ENCODE measurements around the gene DGKG.

Gene DGKG

GRCh38 chr3:186270701-186271100, 91.3 kb downstream of the DGKG start:
- DNase-seq, result no peak

GRCh38 chr3:186268616-186269448, 93.2 kb downstream of the DGKG start:
- no peak for DNase-seq

GRCh38 chr3:186267758-186268157, 94.3 kb downstream of the DGKG start:
- no peak for DNase-seq

DNA sequence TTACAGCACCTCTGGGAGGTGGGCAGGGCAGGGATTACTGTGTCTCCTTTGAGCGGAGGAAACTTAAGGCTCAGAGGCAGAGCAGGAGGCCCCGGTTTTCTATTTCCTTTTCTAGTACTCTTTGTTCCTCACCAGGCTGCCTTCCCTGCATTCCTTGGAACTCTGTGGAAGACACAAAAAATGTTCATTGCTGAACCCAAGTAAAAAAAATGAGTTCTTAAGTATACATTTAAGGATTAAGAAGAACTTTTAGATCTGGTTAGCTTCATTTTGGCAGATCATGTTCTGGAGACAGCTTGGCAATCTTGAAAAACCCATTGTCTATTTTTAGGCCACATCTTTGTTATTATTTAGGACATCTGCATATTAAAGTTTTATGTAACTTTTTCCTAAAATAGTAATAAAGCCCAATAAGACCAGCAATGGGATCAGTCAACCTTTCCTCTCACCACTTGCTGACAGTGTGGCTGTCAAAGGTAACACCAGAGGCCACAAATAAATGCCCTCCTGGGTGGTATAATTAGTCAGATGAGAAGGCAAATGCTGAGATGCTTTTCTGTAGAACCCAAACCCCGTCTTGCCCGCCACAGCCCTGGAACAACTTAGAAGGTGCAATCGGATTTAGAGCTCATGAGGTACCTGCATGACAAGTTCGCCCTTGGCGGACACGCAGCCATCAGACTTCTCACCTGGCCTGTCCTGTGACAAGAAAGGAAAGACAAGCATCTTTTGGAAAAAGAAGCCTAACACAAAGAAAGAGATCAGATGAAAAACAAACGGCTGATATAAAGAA, 97.2 kb downstream of the DGKG start:
- no peak for DNase-seq

DNA sequence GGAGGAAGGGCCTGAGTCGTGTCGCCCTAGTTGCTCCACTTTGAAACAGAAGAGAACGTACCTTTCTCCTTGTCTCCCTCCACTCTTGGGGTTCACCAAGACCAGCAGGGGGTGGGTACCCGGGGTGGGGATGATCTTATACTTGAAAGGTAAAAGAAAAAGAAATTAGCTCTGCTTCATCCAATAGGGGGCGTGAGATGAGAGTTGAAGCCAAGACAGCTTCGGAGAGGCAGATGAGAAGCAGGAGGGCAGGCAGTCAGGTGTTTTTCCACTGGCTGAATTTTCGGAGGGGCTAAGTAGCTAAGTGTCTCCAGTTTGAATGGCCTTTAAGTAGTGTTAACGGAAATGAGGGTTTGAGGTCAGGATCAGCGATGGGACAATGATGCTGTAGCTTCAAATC, 100.4 kb downstream of the DGKG start:
- DNase-seq, result no peak

DNA sequence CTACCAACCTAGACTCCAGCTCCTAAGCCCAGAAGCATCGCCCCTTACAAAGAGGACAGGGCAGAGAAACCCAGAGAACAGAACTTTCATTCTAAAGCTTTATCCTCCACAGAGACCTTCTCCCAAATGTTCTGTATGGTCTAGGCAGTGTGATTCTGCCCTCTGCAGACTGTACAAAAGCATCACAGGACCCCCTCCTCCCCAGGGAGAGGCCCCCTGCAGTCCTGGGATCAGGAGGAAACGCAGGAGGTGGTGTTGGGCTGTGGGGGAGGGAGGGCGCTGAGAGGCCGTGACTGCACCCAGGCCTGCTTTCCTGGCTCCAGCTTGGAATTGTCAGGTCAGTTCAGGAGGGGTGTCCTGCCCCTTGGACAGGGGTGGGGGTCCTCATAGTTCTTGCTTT, 101.3 kb downstream of the DGKG start:
- no peak for DNase-seq

- peak; percentile 29 for DNase-seq
These were observed 102.2 kb downstream of the DGKG start for GRCh38 chr3:186259612-186260383.

DNA sequence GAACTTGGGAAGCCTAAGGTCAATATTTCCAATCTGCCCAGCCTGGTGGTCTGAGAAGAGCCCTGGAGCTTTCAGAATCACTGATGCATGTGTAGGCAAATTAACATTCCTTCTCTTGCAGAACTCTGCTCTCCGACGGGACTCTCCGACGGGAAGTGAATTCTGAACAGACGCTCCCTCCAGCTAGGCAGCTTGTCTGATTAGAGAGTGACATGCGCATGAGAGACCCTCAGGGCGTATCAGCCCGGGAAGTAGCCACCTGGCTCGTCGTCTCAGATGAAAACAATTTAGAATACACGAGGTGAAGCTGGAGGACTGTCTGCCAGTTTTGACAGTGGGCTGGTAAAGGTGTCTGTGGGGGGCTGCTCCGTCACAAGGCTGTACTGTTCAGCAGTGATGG, 103.1 kb downstream of the DGKG start:
- DNase-seq, result no peak

GRCh38 chr3:186257866-186258265, 104.2 kb downstream of the DGKG start:
- DNase-seq, result no peak

DNA sequence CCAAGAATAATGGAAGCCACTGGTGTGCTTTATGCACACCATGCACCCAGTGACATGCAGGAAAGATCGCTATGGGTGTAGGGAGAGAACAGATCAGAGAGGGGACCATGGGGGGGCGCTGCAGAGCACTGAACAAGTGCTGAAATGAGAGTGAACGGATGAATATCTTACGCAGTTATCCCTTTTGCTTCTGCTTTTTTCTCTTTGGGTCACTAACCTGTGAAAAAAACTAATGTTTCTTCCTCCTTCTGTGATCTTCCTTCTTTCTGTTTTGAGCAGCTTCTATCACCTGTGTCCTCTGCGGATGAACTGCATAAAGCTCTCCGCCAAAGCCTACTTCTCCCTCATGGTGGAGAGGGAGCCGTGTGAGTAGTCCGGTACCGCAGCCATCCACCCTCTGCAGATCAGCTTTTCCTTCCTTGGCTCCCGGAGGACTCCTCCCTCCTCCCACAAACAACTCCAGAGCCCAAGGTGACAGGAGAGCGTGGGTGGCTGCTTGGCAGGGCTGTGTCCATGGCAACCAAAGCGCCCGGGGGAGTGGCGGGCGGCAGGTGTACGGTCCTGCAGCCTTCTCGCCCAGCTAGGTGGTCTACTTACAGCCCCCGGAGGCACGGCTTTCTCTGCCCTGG, 106.2 kb downstream of the DGKG start:
- no peak for DNase-seq

- no peak for DNase-seq
These were observed 107.1 kb downstream of the DGKG start for GRCh38 chr3:186254676-186255650.

DNA sequence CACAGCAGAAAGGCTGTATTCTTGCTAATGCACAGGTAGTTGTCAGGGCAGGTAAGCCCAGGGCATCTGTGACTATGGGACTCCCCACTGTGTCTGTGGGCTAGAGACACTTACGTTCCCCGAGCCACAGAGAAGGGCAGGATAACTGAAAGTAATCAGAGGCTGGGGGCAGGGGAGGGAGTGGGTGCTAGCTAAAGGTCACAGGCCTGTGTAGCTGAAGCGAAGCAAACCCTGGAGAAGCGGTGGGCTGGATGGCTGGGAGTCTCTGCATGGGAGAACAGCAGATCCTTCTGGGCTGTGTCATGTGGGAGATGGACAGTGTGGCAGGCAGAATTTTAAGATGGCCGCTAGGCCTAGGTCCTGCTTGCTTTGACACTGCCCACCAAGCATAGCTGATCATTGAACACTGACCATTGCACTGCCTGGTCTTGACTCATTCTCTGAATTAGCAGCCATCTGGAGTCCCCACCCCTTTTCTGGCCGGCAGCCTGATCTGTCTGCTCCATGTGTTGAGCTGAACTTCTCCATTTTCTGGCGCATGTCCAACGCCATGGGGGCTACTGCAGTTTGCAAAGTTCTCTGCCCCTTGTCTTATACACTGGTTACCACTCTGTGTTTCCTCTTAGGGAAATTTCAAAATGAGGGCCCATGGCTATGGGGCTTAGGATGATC, 110.0 kb downstream of the DGKG start:
- DNase-seq, result no peak

GRCh38 chr3:186248850-186249249, 113.2 kb downstream of the DGKG start:
- DNase-seq, result no peak

- no peak for DNase-seq
These were observed 113.9 kb downstream of the DGKG start for GRCh38 chr3:186247821-186248814.

DNA sequence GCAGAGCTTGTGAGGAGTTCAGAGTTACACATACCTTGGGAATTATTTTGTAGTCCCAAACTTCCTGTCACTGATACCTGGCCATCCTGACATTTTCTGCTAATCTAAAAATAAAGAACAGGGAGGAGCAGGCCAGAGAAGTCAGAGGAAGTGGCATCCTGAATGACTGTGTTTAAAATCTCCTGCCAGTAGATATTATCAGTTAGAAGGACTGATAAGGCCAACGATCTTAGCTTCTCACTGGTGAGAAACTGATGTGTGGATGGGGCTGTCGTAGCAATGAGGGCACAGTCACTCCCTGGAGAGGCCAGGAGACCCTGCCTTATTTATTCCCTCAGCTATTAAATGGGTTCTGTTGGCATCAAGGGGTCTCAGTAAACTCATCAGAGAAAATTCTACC, 115.1 kb downstream of the DGKG start:
- DNase-seq, result no peak

DNA sequence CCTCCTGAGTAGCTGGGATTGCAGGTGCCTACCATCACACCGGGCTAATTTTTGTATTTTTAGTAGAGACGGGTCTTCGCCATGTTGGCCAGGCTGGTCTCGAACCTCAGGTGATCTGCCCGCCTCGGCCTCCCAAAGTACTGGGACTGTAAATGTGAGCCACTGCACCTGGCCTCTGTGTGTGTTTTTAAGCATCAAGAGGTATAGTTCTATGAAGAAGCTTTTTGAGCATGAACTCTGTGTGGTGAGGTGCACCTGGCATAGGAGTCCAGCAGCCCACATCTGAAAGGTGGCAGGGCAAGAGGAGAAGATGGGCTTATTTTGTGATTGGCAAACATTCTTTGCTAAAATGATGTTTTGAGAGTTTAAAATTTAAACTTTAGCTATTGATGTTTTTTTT, 118.0 kb downstream of the DGKG start:
- DNase-seq, result no peak

GRCh38 chr3:186241910-186242821, 119.9 kb downstream of the DGKG start:
- no peak for DNase-seq

GRCh38 chr3:186239321-186239720, 122.7 kb downstream of the DGKG start:
- DNase-seq, result no peak

- DNase-seq, result no peak
These were observed 124.1 kb downstream of the DGKG start for GRCh38 chr3:186237915-186238314.
